GM19025 (cell line): ENCODE measurements around the gene HELT.

Experiments used
- ATAC-seq: cut with Tn5 transposase; IDR thresholded peaks from one replicate; pipeline ENCODE4 v1.9.1; 2021; ENCODE audit warnings: mild to moderate bottlenecking, low read depth, moderate library complexity; ENCODE audit not compliant: unreplicated experiment

Gene HELT

GRCh38 chr4:185003596-185004351, 14.5 kb upstream of the HELT start:
- ATAC-seq = no peak

DNA sequence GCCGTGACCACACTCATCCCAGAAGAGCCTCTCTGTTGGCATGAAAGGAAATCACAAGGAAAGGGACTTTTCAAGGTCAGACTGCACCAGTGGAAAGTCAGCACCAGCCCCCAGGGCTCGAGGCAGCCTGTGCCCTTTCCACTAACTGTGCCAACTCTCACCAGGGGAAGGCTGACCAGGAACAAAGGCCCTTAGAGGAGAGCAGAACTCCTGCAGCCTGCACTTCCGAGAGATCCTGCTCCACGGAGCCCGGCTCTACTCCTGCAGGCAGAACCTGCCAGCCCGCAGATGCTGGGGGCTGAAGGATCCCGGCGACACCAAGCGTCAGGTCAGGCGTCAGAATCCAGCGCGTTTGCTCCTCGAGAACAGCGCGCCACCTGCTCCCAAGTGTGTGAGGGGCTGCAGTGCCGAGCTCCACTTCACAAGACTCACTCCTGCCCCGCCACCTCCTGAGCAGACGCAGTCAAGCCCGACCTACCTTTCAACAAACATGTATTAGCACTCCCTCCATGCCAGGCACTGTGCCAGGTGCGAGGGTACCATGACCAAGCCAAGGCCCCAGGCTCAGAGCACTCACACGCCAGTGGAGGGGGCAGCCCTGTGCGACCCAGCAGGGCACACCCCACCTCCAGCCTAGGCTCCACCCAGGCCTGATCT, 13.6 kb upstream of the HELT start:
- peak; percentile 32 for ATAC-seq

- ATAC-seq = peak; percentile 79
Observed at GRCh38 chr4:185005219-185005819, 13.0 kb upstream of the HELT start.

DNA sequence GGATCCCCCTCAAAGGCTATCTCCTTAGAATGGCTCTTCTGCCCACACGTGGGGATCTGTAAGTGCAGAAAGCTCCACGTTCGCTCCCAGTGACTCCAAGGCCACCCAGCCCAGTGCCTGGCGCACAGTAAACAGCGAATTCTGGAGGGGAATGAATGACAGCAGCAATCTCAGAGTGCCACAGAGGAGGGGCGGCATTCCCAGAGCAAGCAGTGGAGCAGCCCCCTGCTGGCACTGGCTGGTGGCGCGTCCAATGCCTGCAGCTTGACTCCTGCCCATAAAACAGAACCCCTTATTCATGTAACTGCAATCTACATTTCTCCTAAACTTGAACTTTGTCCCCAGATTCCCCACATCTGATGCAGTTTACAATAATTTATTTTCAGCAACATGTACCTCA, 6.9 kb upstream of the HELT start:
- ATAC-seq = no peak

DNA sequence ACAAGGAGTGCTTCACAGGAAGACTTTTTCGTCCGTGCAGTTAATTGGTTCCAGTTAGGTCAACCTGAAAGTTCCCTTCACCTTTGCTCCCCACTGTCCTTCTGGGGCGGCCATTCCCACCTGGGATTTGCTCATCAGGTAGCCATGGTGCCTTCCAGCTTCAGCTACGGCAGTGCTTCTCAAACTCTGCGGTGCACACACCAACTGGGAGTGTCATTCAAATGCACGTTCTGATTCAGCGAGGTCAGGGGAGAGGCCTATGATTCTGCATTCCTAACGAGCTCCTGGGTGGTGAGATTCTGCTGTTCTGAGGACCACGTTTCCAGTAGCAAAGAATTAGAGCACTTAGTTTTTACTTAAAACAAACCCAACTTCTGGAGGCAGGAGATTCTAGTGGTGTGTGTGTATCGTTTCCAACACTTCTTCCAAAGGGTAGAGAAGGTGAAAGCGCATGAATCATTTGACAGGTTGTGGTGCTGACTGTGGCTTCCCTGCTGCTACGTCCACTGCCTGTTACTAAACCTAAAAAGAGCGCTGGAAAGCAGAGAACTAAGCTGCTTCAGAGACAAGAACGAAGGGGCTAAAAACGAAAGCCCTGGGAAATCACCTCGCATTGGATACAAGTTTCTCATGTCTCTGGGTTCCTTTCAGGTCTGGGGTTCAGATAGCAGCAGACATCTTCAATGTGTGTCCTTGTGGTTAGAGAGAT, 4.7 kb upstream of the HELT start:
- no peak for ATAC-seq

- ATAC-seq = no peak
Observed at GRCh38 chr4:185015108-185015507, 3.2 kb upstream of the HELT start.

GRCh38 chr4:185016101-185016940, 2.0 kb upstream of the HELT start:
- no peak for ATAC-seq

- no peak for ATAC-seq
Observed at GRCh38 chr4:185016946-185017758, 1.1 kb upstream of the HELT start.

DNA sequence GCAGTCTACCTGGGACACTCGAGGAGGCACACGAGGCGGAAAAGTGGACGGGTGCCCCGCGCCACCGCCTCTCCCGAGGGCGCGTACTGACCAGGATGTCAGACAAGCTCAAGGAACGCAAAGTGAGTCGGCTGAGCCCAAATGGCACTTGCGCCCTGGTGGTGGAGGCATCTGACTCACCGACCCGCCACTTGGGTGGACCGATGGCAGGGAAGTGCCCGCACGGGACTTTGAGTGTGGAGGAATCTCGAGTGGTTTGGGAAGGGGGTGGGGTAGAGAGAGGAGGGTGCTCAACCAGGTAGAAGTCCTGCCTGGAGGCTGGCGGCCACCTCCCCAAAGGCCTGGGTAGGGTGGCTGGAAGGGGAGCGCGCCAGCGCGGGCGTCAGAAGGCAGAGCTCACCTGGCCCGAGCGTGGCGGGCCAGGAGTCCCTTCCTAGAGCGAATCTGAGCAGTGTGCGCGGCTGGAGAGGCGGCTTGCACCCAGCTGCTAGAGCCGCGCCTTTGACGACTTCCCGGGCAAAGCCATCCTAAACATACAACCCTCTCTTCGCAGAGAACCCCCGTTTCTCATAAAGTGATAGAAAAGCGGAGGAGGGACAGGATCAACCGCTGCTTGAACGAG, 655 bp downstream of the HELT start:
- no peak for ATAC-seq

DNA sequence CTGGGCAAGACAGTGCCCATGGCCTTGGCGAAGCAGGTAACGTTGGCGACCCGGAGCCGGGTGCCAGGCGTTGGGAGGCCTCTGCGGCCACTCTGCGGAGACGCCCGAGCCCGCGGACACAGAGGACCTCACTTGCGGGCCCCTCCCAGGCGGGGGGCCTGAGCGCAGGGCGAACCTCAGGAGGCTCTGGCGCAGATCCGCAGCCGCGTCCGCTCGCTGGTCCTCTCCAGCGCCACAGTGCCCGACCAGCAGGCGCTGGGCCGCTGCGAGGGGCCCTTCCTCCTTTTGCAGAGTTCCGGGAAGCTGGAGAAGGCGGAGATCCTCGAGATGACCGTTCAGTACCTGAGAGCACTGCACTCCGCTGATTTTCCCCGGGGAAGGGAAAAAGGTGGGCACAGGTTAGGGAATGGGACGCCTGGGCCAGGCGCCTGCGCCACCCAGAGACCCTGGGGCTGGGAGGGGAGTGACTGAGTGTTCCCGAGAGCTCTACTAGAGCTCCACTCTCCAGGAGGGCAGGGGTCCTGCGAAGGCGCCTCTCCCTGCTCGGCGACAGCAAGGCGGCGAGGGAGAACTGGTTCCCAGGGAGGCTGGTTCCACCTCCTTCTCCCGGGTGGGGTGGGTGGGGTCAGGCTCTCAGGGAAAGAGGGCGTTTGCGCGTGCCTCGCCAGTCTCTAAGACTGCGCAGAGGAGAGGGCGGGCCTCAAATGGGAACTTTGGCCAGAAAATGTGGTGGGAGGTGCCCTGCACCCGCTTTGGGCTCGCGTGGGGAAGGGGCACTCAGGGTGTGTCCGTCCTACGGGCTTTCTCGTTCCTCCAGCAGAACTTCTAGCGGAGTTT, 1.4 kb downstream of the HELT start:
- ATAC-seq = no peak

GRCh38 chr4:185020293-185020808, 2.1 kb downstream of the HELT start:
- ATAC-seq = no peak

- ATAC-seq = no peak
Observed at GRCh38 chr4:185020863-185021761, 2.8 kb downstream of the HELT start.

- ATAC-seq = no peak
Observed at GRCh38 chr4:185023471-185023870, 5.2 kb downstream of the HELT start.

DNA sequence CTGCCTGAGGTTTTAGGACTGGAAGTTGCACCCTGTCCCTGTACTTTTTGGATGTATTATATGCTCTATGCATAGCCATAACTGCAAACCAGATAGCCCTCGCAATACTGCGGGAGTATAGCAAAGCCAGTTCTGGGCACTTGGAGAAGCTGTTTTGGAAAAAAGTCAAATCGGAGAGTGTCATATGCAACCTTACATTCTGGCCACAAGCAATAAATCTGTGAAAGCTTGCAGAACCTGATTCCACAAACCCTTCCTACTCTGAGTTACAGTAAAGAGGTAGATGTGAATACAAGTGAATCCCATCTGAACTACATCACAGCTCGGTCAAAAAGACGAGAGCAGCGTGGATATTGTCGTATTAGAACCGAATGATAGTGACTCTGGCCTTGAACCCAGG, 10.3 kb downstream of the HELT start:
- no peak for ATAC-seq

GRCh38 chr4:185031611-185032010, 13.3 kb downstream of the HELT start:
- ATAC-seq = no peak

- ATAC-seq = no peak
Observed at GRCh38 chr4:185033072-185033471, 14.8 kb downstream of the HELT start.

- no peak for ATAC-seq
Observed at GRCh38 chr4:185033950-185034349, 15.7 kb downstream of the HELT start.
